K562 (cell line): Measurements from ENCODE around the gene PACSIN1. TPM values are rescaled to one million over a fixed set of nuclear protein-coding genes. Genes with fewer than 3 reads are reported as not detected.
A peak's percentile ranks its signal among the peaks of the same experiment; 100 is the strongest.

Experiments
- ADNP ChIP-seq: fragments of 200-800 bp; sonication (Bioruptor generic); IDR thresholded peaks from 2 replicates; pipeline ENCODE4 v1.6.1; 2016; ENCODE audit warnings: missing genetic modification characterization, missing compliant biosample characterization
- ARID4B ChIP-seq: sonication (generic); formaldehyde crosslinking; IDR thresholded peaks from 2 replicates; pipeline ENCODE4 v1.8.0; 2022; ENCODE audit warnings: mild to moderate bottlenecking, missing genetic modification reagents
- CBX1 ChIP-seq: sonication (generic); IDR thresholded peaks from 2 replicates; pipeline ENCODE4 v1.6.1; 2016; ENCODE audit warnings: antibody characterized with exemption, low read depth, mild to moderate bottlenecking
- CHD2 ChIP-seq: IDR thresholded peaks from 2 replicates; pipeline ENCODE4 v1.6.1; 2011; ENCODE audit warnings: low read depth, low read length
- CREBBP ChIP-seq: IDR thresholded peaks from one replicate; pipeline ENCODE4 v1.6.1; 2012; ENCODE audit warnings: low read depth, mild to moderate bottlenecking, control low read depth, inconsistent platforms, low read length
- ELF4 ChIP-seq: fragments of 450-650 bp; formaldehyde crosslinking; IDR thresholded peaks from 2 replicates; pipeline ENCODE4 v1.4.0; 2022; ENCODE audit warnings: missing genetic modification characterization
- ESRRA ChIP-seq: fragments of 450-650 bp; IDR thresholded peaks from 2 replicates; pipeline ENCODE4 v1.6.1; 2014; ENCODE audit warnings: low read depth, mild to moderate bottlenecking, moderate library complexity, borderline replicate concordance
- FOXA1 ChIP-seq: fragments of 450-650 bp; IDR thresholded peaks from 2 replicates; pipeline ENCODE4 v1.6.1; 2016; ENCODE audit warnings: mild to moderate bottlenecking, borderline replicate concordance
- FOXM1 ChIP-seq, 2 experiments: fragments of 450-650 bp in 1 of 2; sonication (generic) in 1 of 2; formaldehyde crosslinking in 1 of 2; IDR thresholded peaks; 2 replicates each; pipeline versions ENCODE4 v1.6.1 to v1.9.0; 2017 to 2022; ENCODE audit warnings: low read depth in 2 of 2, mild to moderate bottlenecking in 2 of 2, missing genetic modification reagents in 1 of 2, moderate library complexity in 1 of 2
- HLTF ChIP-seq: fragments of 450-650 bp; IDR thresholded peaks from 2 replicates; pipeline ENCODE4 v1.6.1; 2016
- HNRNPH1 ChIP-seq: fragments of 200-400 bp; formaldehyde crosslinking; optimal IDR thresholded peaks from 2 replicates; pipeline ENCODE3; 2017; ENCODE audit warnings: low read depth, mild to moderate bottlenecking, low read length, moderate library complexity
- HSF4 ChIP-seq: fragments of 250-450 bp; sonication (Bioruptor Pico); IDR thresholded peaks from 2 replicates; pipeline ENCODE4 v2.1.2; 2022; ENCODE audit warnings: mild to moderate bottlenecking, moderate library complexity, borderline replicate concordance
- JUN ChIP-seq, 2 experiments: sonication (generic) in 1 of 2; formaldehyde crosslinking in 1 of 2; IDR thresholded peaks; 2 replicates each; pipeline versions ENCODE4 v1.6.1 to v1.8.0; 2012 to 2022; ENCODE audit warnings: borderline replicate concordance in 2 of 2, mild to moderate bottlenecking in 2 of 2, improper control_type of control experiment in 1 of 2, low read depth in 1 of 2, low read length in 1 of 2, missing genetic modification reagents in 1 of 2
- KAT8 ChIP-seq: fragments of 450-650 bp; IDR thresholded peaks from 2 replicates; pipeline ENCODE4 v1.6.1; 2016; ENCODE audit warnings: low read depth, mild to moderate bottlenecking
- MAZ ChIP-seq, 2 experiments: fragments of 450-650 bp in 1 of 2; sonication (generic) in 1 of 2; formaldehyde crosslinking; IDR thresholded peaks in 1 of 2; conservative IDR thresholded peaks in 1 of 2; 2 replicates each; pipeline versions ENCODE4 v1.4.0 to v1.5.0; 2020; ENCODE audit warnings: mild to moderate bottlenecking in 1 of 2, missing genetic modification reagents in 1 of 2
- NBN ChIP-seq: fragments of 450-650 bp; IDR thresholded peaks from 2 replicates; pipeline ENCODE4 v1.6.1; 2016; ENCODE audit warnings: low read depth, mild to moderate bottlenecking
- NCOA1 ChIP-seq: fragments of 450-650 bp; IDR thresholded peaks from 2 replicates; pipeline ENCODE4 v1.6.1; 2016; ENCODE audit warnings: low read depth
- SMARCE1 ChIP-seq: fragments of 450-650 bp; IDR thresholded peaks from 2 replicates; pipeline ENCODE4 v1.7.1; 2016; ENCODE audit warnings: mild to moderate bottlenecking
- SREBF1 ChIP-seq: fragments of 150-350 bp; IDR thresholded peaks from 2 replicates; pipeline ENCODE4 v1.6.1; 2014; ENCODE audit warnings: antibody characterized with exemption, low read depth, low read length, borderline replicate concordance
- ZC3H4 ChIP-seq: sonication (generic); formaldehyde crosslinking; IDR thresholded peaks from 2 replicates; pipeline ENCODE4 v1.9.0; 2021; ENCODE audit warnings: missing genetic modification reagents, borderline replicate concordance
- ZNF507 ChIP-seq: conservative IDR thresholded peaks from 2 replicates; pipeline ENCODE4 v1.6.1; 2017; ENCODE audit warnings: missing genetic modification characterization, missing compliant biosample characterization
- ZNF511 ChIP-seq: sonication (generic); formaldehyde crosslinking; IDR thresholded peaks from 2 replicates; pipeline ENCODE4 v1.8.0; 2022; ENCODE audit warnings: mild to moderate bottlenecking, missing genetic modification reagents
- ZNF668 ChIP-seq: fragments of 250-450 bp; sonication (Bioruptor Pico); IDR thresholded peaks from 2 replicates; pipeline ENCODE4 v1.8.0; 2022; ENCODE audit warnings: mild to moderate bottlenecking, inconsistent platforms
- polyA plus RNA-seq, 8 experiments: library from polyadenylated mRNA; depleted of rRNA in 4 of 8; stranded (reverse) in 5 of 8; unstranded in 3 of 8; fragments of >200 nt; fragmentation: Nextera tagmentation in 2 of 8; fragmentation: Illumina TruSeq in 1 of 8; extraction: Ambion mirVana in 2 of 8; extraction: Trizol in 1 of 8; gene quantifications; 2 replicates each; pipeline versions ENCODE4 v1.2.1 to v1.2.3, GENCODE V29; 2011 to 2014; ENCODE audit warnings: inconsistent platforms in 1 of 8, missing spikeins in 1 of 8
- total RNA-seq, 7 experiments: library from RNA; depleted of rRNA in 6 of 7; stranded (reverse); fragments of >200 nt in 6 of 7; fragmentation: Illumina TruSeq in 2 of 7; extraction: Trizol in 2 of 7; gene quantifications; 2 replicates each; pipeline versions ENCODE4 v1.2.1 to v1.2.3, GENCODE V29; 2011 to 2021; ENCODE audit warnings: low replicate concordance in 1 of 7
- TF ChIP-seq, protein P1 (sequence below), 2 experiments: fragments of 450-650 bp; conservative IDR thresholded peaks; 2 replicates each; pipeline ENCODE4 v1.6.1; 2017; ENCODE audit warnings: mild to moderate bottlenecking in 2 of 2, moderate library complexity in 2 of 2

The PACSIN1 gene
- total and polyA plus RNA-seq, 9 of the 15 experiments (the other 6 are each of a cell fraction or from before 2014, with no cell fraction given), result 0.01 to 1.7 (median 0.45) TPM

GRCh38 chr6:34572585-34572984 is 106.7 kb downstream of the PACSIN1 start (continued):
- no peak for TF ChIP-seq ARID4B
- TF ChIP-seq ZNF668 (CRISPR knock-in tag), result no peak
- TF ChIP-seq FOXM1 (IDR thresholded peaks at IDR 0.05; ENCODE audit: low read depth), result no peak
- TF ChIP-seq FOXM1 (CRISPR knock-in tag; IDR thresholded peaks at IDR 0.05; ENCODE audit: low read depth), result no peak
- no peak for TF ChIP-seq HSF4 (CRISPR knock-in tag)
- TF ChIP-seq ZNF511 (CRISPR knock-in tag), result peak; percentile 23; the same call in 1 of the 2 replicates
- TF ChIP-seq HLTF, result no peak
- no peak for TF ChIP-seq MAZ (CRISPR knock-in tag; conservative IDR thresholded peaks at IDR 0.05 in 1 of 2, IDR thresholded peaks at IDR 0.05 in 1 of 2)
- TF ChIP-seq FOXA1, result no peak
- TF ChIP-seq SMARCE1, result no peak
- TF ChIP-seq ESRRA, result no peak
- no peak for TF ChIP-seq NCOA1
- no peak for TF ChIP-seq KAT8
- TF ChIP-seq, protein P1, sequence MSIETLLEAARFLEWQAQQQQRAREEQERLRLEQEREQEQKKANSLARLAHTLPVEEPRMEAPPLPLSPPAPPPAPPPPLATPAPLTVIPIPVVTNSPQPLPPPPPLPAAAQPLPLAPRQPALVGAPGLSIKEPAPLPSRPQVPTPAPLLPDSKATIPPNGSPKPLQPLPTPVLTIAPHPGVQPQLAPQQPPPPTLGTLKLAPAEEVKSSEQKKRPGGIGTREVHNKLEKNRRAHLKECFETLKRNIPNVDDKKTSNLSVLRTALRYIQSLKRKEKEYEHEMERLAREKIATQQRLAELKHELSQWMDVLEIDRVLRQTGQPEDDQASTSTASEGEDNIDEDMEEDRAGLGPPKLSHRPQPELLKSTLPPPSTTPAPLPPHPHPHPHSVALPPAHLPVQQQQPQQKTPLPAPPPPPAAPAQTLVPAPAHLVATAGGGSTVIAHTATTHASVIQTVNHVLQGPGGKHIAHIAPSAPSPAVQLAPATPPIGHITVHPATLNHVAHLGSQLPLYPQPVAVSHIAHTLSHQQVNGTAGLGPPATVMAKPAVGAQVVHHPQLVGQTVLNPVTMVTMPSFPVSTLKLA (conservative IDR thresholded peaks at IDR 0.05), result no peak
- TF ChIP-seq ELF4 (CRISPR knock-in tag), result no peak
- peak; percentile 91 for TF ChIP-seq ADNP (tag)
- no peak for TF ChIP-seq ZC3H4 (CRISPR knock-in tag)
- no peak for TF ChIP-seq ZNF507
- TF ChIP-seq JUN (IDR thresholded peaks at IDR 0.05; ENCODE audit: borderline replicate concordance, low read depth, low read length), result no peak
- TF ChIP-seq JUN (CRISPR knock-in tag; IDR thresholded peaks at IDR 0.05; ENCODE audit: borderline replicate concordance), result no peak
- 0 out of 2 replicates have a peak, but pooled peaks have one; percentile 17 for TF ChIP-seq CHD2
- TF ChIP-seq CREBBP, result no peak
- no peak for TF ChIP-seq SREBF1
- TF ChIP-seq NBN, result no peak
- TF ChIP-seq HNRNPH1, result no peak
- peak; percentile 95 for TF ChIP-seq CBX1
